Fibroblast of lung (primary cell): Measurements from ENCODE around the gene SIN3B. TPM values are rescaled to one million over a fixed set of nuclear protein-coding genes. Genes with fewer than 3 reads are reported as not detected.

Experiments used
- DNase-seq, 2 donors: peaks; one replicate each; pipeline versions ENCODE4 v3.0.0 to v3.0.0-alpha.2; 2010; ENCODE audit warnings: low read depth in 2 of 2
- H2AFZ ChIP-seq: 2 replicates; pipeline ENCODE4 v1.5.1; 2012; ENCODE audit warnings: low read length, control low read depth, inconsistent platforms
- H3K27ac ChIP-seq: 2 replicates; pipeline ENCODE4 v1.5.1; 2011; ENCODE audit warnings: low read length, control low read depth; ENCODE audit not compliant: insufficient read depth
- H3K27me3 ChIP-seq: 2 replicates; pipeline ENCODE4 v1.5.1; 2011; ENCODE audit warnings: mild to moderate bottlenecking, low read length; ENCODE audit not compliant: control insufficient read depth, insufficient read depth
- H3K36me3 ChIP-seq: 2 replicates; pipeline ENCODE4 v1.5.1; 2011; ENCODE audit warnings: low read length; ENCODE audit not compliant: control insufficient read depth, insufficient read depth
- H3K4me1 ChIP-seq: 2 replicates; pipeline ENCODE4 v1.5.1; 2011; ENCODE audit warnings: low read length; ENCODE audit not compliant: control insufficient read depth, insufficient read depth; ENCODE audit errors: extremely low read depth
- H3K4me2 ChIP-seq: 2 replicates; pipeline ENCODE4 v1.5.1; 2011; ENCODE audit warnings: low read length, control low read depth; ENCODE audit not compliant: insufficient read depth; ENCODE audit errors: extremely low read depth
- H3K4me3 ChIP-seq, 4 experiments: fragments of 200-600 bp in 1 of 4; sonication (generic) in 1 of 4; replicated peaks in 1 of 4; 2 replicates each; pipeline ENCODE4 v1.5.1; 2011 to 2016; ENCODE audit warnings: low read length in 4 of 4, low read depth in 3 of 4, mild to moderate bottlenecking in 3 of 4, control low read depth in 2 of 4, inconsistent platforms in 1 of 4, mixed read lengths in 1 of 4; ENCODE audit not compliant: insufficient read depth in 1 of 4; ENCODE audit errors: control extremely low read depth in 1 of 4
- H3K79me2 ChIP-seq: 2 replicates; pipeline ENCODE4 v1.5.1; 2012; ENCODE audit warnings: mild to moderate bottlenecking, low read length, inconsistent platforms; ENCODE audit not compliant: control insufficient read depth, insufficient read depth
- H3K9ac ChIP-seq: 2 replicates; pipeline ENCODE4 v1.5.1; 2011; ENCODE audit warnings: mild to moderate bottlenecking, low read length, control low read depth; ENCODE audit not compliant: insufficient read depth
- H3K9me3 ChIP-seq: 2 replicates; pipeline ENCODE4 v1.5.1; 2012; ENCODE audit warnings: low read depth, low read length; ENCODE audit not compliant: control insufficient read depth, insufficient read depth
- H4K20me1 ChIP-seq: 2 replicates; pipeline ENCODE4 v1.5.1; 2011; ENCODE audit warnings: low read length; ENCODE audit not compliant: control insufficient read depth, insufficient read depth; ENCODE audit errors: extremely low read depth
- CTCF ChIP-seq, 2 donors: IDR thresholded peaks in 1 of 2; conservative IDR thresholded peaks in 1 of 2; 1 replicate in 1 of 2; 2 replicates in 1 of 2; pipeline ENCODE4 v1.5.1; 2011 to 2012; ENCODE audit warnings: low read length in 2 of 2, control low read depth in 1 of 2, inconsistent platforms in 1 of 2, low read depth in 1 of 2, mild to moderate bottlenecking in 1 of 2
- EZH2 ChIP-seq: IDR thresholded peaks from 2 replicates; pipeline ENCODE4 v1.5.1; 2012; ENCODE audit warnings: low read length, control low read depth, mild to moderate bottlenecking; ENCODE audit errors: missing control alignments
- polyA plus RNA-seq, 2 donors: library from polyadenylated mRNA; depleted of rRNA in 1 of 2; stranded (reverse) in 1 of 2; unstranded in 1 of 2; fragments of >200 nt; gene quantifications; 2 replicates each; pipeline ENCODE4 v1.2.1, GENCODE V29; 2011 to 2012; ENCODE audit warnings: missing spikeins in 1 of 2
- total RNA-seq: library from RNA; depleted of rRNA; stranded (reverse); fragments of >200 nt; gene quantifications from 2 replicates; pipeline ENCODE4 v1.2.1, GENCODE V29; 2014

Gene SIN3B
- total and polyA plus RNA-seq, 2 donors (not counting 1 experiment from before 2014, with no cell fraction given): 14.9 to 32.9 TPM

GRCh38 chr19:16919496-16919895 lies 90.3 kb downstream of the SIN3B start:
- no peaks in the 10 kb centered on the region for H3K36me3 ChIP-seq
- H2AFZ ChIP-seq: no peak overlapping the region
- H3K4me3 ChIP-seq: no peak overlapping the region
- no peaks in the 10 kb centered on the region for H3K27me3 ChIP-seq
- no peak overlapping the region for H3K27ac ChIP-seq
- H3K9ac ChIP-seq: no peak overlapping the region
- H4K20me1 ChIP-seq: no peaks in the 10 kb centered on the region
- H3K9me3 ChIP-seq: no peaks in the 10 kb centered on the region
- no peaks in the 10 kb centered on the region for H3K79me2 ChIP-seq
- H3K4me2 ChIP-seq: no peak overlapping the region
- DNase-seq: no peak
- no peak for TF ChIP-seq EZH2
- no peak for TF ChIP-seq CTCF (conservative IDR thresholded peaks at IDR 0.05 in 1 of 2, IDR thresholded peaks at IDR 0.05 in 1 of 2; ENCODE audit: low read depth in 1 of 2, low read length in 2 of 2)
- H3K4me1 ChIP-seq: no peaks in the 10 kb centered on the region

GRCh38 chr19:16920816-16921529 lies 91.8 kb downstream of the SIN3B start:
- H3K4me2 ChIP-seq: no peak overlapping the region
- TF ChIP-seq CTCF (conservative IDR thresholded peaks at IDR 0.05 in 1 of 2, IDR thresholded peaks at IDR 0.05 in 1 of 2; ENCODE audit: low read depth in 1 of 2, low read length in 2 of 2): no peak
- no peak for TF ChIP-seq EZH2

DNA sequence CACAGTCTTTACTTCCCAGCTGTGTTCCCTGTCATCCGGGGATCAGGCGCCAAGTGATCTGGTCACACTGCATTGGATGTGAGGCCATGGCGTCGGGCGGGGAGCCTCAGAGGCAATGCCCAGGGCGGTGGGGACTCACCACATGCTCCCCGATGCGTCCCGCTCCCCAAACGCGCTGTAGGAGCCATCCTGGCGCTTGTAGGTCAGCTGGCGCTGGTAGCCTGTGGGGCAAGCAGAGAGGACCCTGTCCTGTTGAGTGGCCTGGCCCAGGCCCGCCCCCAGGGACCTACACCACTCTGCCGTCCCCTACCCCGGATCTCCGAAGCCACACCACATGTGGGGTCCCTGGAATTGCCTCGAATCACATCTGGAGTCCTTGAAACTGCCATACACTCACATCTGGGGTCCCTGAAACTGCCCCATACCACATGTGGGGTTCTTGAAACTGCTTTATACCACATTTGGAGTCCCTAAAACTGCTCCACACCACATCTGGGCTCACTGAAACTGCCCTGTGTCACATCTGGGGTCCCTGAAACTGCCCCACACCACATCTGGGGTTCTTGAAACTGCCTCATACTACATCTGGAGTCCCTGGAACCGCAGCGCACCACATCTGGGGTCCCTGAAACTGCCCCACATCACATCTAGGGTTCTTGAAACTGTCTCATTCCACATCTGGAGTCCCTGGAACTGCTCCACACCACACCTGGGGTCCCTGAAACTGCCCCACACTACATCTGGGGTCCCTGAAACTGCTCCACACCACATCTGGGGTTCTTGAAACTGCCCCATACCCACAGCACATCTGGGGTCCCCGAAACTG lies 92.8 kb downstream of the SIN3B start:
- TF ChIP-seq EZH2: no peak
- H3K27ac ChIP-seq: no peak overlapping the region
- H3K4me3 ChIP-seq: no peak overlapping the region
- no peaks in the 10 kb centered on the region for H4K20me1 ChIP-seq
- no peak overlapping the region for H2AFZ ChIP-seq
- no peak overlapping the region for H3K4me2 ChIP-seq
- no peaks in the 10 kb centered on the region for H3K27me3 ChIP-seq
- DNase-seq: no peak
- no peaks in the 10 kb centered on the region for H3K79me2 ChIP-seq
- no peaks in the 10 kb centered on the region for H3K9me3 ChIP-seq
- H3K4me1 ChIP-seq: no peaks in the 10 kb centered on the region
- no peaks in the 10 kb centered on the region for H3K36me3 ChIP-seq
- H3K9ac ChIP-seq: no peak overlapping the region

More at GRCh38 chr19:16920816-16921529, 91.8 kb downstream of the SIN3B start:
- Histone ChIP-seq H3K27ac (no peak overlapping the region), H3K9me3 (no peaks in the 10 kb centered on the region), H3K79me2 (no peaks in the 10 kb centered on the region), H3K9ac (no peak overlapping the region), H3K36me3 (no peaks in the 10 kb centered on the region), H2AFZ (no peak overlapping the region), H3K27me3 (no peaks in the 10 kb centered on the region), H3K4me3 (no peak overlapping the region), H3K4me1 (no peaks in the 10 kb centered on the region), H4K20me1 (no peaks in the 10 kb centered on the region)
- peak; percentile 60 to 90 for DNase-seq
